ENCODE measurements around the gene HIPK2.

Gene HIPK2

GRCh38 chr7:139669106-139670061, 108.4 kb downstream of the HIPK2 start:
- DNase-seq: peak in 2 of 6 experiments; percentile 3 to 5

GRCh38 chr7:139667377-139667776, 110.4 kb downstream of the HIPK2 start:
- DNase-seq: no peak

- no peak for DNase-seq
These were observed 111.3 kb downstream of the HIPK2 start for GRCh38 chr7:139666501-139666900.

GRCh38 chr7:139664434-139664833, 113.4 kb downstream of the HIPK2 start:
- DNase-seq: no peak

- no peak for DNase-seq
These were observed 114.1 kb downstream of the HIPK2 start for GRCh38 chr7:139663608-139664177.

GRCh38 chr7:139661903-139662302, 115.9 kb downstream of the HIPK2 start:
- no peak for DNase-seq

GRCh38 chr7:139661043-139661440, 116.8 kb downstream of the HIPK2 start:
- no peak for DNase-seq

- DNase-seq: no peak
These were observed 117.3 kb downstream of the HIPK2 start for GRCh38 chr7:139660317-139661042.

GRCh38 chr7:139659922-139660316, 117.9 kb downstream of the HIPK2 start:
- no peak for DNase-seq

- DNase-seq: no peak
These were observed 118.7 kb downstream of the HIPK2 start for GRCh38 chr7:139658908-139659675.

GRCh38 chr7:139658296-139658695, 119.5 kb downstream of the HIPK2 start:
- no peak for DNase-seq

- no peak for DNase-seq
These were observed 120.1 kb downstream of the HIPK2 start for GRCh38 chr7:139657725-139658124.

GRCh38 chr7:139656387-139656786, 121.4 kb downstream of the HIPK2 start:
- no peak for DNase-seq

GRCh38 chr7:139655305-139655704, 122.5 kb downstream of the HIPK2 start:
- no peak for DNase-seq

- DNase-seq: no peak
These were observed 123.3 kb downstream of the HIPK2 start for GRCh38 chr7:139654276-139655181.

- DNase-seq: no peak
These were observed 125.9 kb downstream of the HIPK2 start for GRCh38 chr7:139651914-139652313.

- no peak for DNase-seq
These were observed 126.5 kb downstream of the HIPK2 start for GRCh38 chr7:139651308-139651707.

GRCh38 chr7:139650429-139651100, 127.2 kb downstream of the HIPK2 start:
- no peak for DNase-seq

GRCh38 chr7:139648941-139649425, 128.8 kb downstream of the HIPK2 start:
- peak in 3 of 6 experiments; percentile 16 to 26 (median 17) for DNase-seq

- no peak for DNase-seq
These were observed 129.4 kb downstream of the HIPK2 start for GRCh38 chr7:139648391-139648861.

Measured in stimulated activated naive CD4-positive, alpha-beta T cell (primary cell).